Nephron (organoid): Measurements from ENCODE around the gene TBL1XR1.
A peak's percentile ranks its signal among the peaks of the same experiment; 100 is the strongest.

Source experiments
- H3K27ac Mint-ChIP-seq, 3 experiments: 2 replicates each; pipeline ENCODE4 v1.8.0; 2020; ENCODE audit warnings: mixed read lengths in 3 of 3, mild to moderate bottlenecking in 2 of 3, moderate library complexity in 1 of 3
- H3K27me3 Mint-ChIP-seq: 2 replicates; pipeline ENCODE4 v1.8.0; 2021; ENCODE audit warnings: low read depth, mild to moderate bottlenecking, moderate library complexity, mixed read lengths
- H3K36me3 Mint-ChIP-seq: 2 replicates; pipeline ENCODE4 v1.8.0; 2020; ENCODE audit warnings: low read depth, mixed read lengths
- H3K4me1 Mint-ChIP-seq: 2 replicates; pipeline ENCODE4 v1.8.0; 2020; ENCODE audit warnings: mixed read lengths
- H3K4me3 Mint-ChIP-seq, 3 experiments: 2 replicates each; pipeline ENCODE4 v1.8.0; 2020; ENCODE audit warnings: mild to moderate bottlenecking in 3 of 3, mixed read lengths in 3 of 3, moderate library complexity in 2 of 3
- H3K9me3 Mint-ChIP-seq: 2 replicates; pipeline ENCODE4 v1.8.0; 2020; ENCODE audit warnings: mixed read lengths
- CTCF ChIP-seq, 3 experiments: fragments of 200-600 bp; sonication (generic); IDR thresholded peaks; one replicate each; pipeline ENCODE4 v1.5.0; 2021; ENCODE audit warnings: antibody characterized with exemption in 3 of 3; ENCODE audit not compliant: unreplicated experiment in 3 of 3

Gene TBL1XR1

DNA sequence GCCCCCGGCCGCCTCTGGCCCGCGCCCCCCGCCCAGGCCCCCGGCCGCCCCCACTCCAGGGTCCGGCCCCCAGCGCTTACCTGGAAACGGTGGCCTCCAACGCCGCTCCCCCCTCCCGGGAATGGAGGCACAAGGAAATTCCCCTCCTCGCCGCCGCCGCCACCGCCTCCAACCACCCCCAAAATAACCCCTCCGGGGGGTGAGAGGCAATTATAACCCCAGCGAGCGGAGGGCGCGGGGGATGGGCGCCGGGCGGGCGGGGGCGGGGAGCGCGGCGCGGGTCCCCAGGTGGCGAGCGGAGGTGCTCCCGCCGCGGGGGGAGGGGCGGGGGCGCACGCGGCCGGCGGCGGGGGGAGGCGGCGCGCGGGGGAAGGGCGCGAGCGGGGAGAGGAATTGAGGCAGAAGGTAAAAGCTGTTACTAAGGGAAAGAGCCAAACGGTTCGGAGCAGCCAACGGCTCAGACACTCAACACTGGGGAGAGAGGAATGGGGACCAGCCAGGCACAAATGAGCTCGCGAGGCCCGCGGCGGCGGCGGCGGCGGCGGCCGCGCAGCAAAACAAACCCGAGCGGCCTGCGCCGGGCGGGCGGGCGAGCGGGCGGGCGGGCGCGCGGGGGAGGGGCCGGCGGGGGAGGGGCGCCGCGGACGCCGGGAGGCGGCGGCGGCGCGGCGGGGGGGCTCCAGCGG, at the start of gene TBL1XR1:
Gene TBL1XR1, minus strand, starts transcription at position 442 of the 686 bp plus-strand sequence. CDS start 132,505 bp downstream, outside the sequence.
- TF ChIP-seq CTCF (IDR thresholded peaks at IDR 0.05; ENCODE audit: unreplicated experiment in 3 of 3) = no peak
- Mint-ChIP-seq H3K36me3 (peaks cover 16% of the 10 kb centered on the region), H3K4me1 (peaks cover 41% of the 10 kb centered on the region), H3K4me3 (peak within 1 kb of the TSS; percentile 99 to 100 (median 99)), H3K27me3 (no peaks in the 10 kb centered on the region), H3K9me3 (no peaks in the 10 kb centered on the region), H3K27ac (peak within 1 kb of the TSS; percentile 98 to 100 (median 100))

GRCh38 chr3:177245250-177245649, 48.0 kb upstream of the TBL1XR1 start:
- no peak overlapping the region for H3K4me3 Mint-ChIP-seq
- H3K27ac Mint-ChIP-seq = no peak overlapping the region
- TF ChIP-seq CTCF (IDR thresholded peaks at IDR 0.05; ENCODE audit: unreplicated experiment in 3 of 3) = no peak
- peaks cover 9% of the 10 kb centered on the region for H3K4me1 Mint-ChIP-seq
- H3K36me3 Mint-ChIP-seq = peaks cover 7% of the 10 kb centered on the region
- H3K9me3 Mint-ChIP-seq = peaks cover 3% of the 10 kb centered on the region
- no peaks in the 10 kb centered on the region for H3K27me3 Mint-ChIP-seq

DNA sequence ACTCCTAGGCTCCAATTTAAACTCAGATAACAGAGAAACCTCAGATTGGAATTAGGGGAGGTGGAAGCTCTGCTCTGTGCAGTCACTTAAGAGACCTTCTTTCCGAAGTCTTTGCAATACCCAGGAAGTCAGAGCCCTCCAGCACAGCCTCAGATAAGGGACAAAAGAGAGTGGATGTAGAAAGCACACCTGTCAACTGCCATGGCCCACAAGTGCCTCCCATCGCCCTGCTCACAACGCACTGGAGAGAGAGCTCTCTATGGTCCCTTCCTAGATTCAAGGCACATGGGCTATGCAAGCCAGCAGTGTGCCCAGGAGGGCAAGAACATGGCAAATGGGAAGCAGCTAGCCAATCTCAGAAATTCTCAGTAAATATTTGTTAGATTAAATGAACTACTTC, 47.3 kb upstream of the TBL1XR1 start:
- H3K4me1 Mint-ChIP-seq = peaks cover 5% of the 10 kb centered on the region
- peaks cover 3% of the 10 kb centered on the region for H3K9me3 Mint-ChIP-seq
- no peaks in the 10 kb centered on the region for H3K27me3 Mint-ChIP-seq
- no peak overlapping the region for H3K27ac Mint-ChIP-seq
- TF ChIP-seq CTCF (IDR thresholded peaks at IDR 0.05; ENCODE audit: unreplicated experiment in 3 of 3) = no peak
- H3K36me3 Mint-ChIP-seq = peaks cover 7% of the 10 kb centered on the region
- no peak overlapping the region for H3K4me3 Mint-ChIP-seq

- Mint-ChIP-seq H3K4me3 (no peak overlapping the region), H3K4me1 (no peaks in the 10 kb centered on the region), H3K9me3 (peaks cover 4% of the 10 kb centered on the region), H3K36me3 (no peaks in the 10 kb centered on the region), H3K27me3 (no peaks in the 10 kb centered on the region), H3K27ac (no peak overlapping the region)
- TF ChIP-seq CTCF (IDR thresholded peaks at IDR 0.05; ENCODE audit: unreplicated experiment in 3 of 3) = no peak
Observed at GRCh38 chr3:177238686-177239216, 41.5 kb upstream of the TBL1XR1 start.

- Mint-ChIP-seq H3K4me3 (no peak overlapping the region), H3K36me3 (no peaks in the 10 kb centered on the region), H3K27me3 (no peaks in the 10 kb centered on the region), H3K27ac (no peak overlapping the region), H3K9me3 (peaks cover 4% of the 10 kb centered on the region), H3K4me1 (no peaks in the 10 kb centered on the region)
- no peak for TF ChIP-seq CTCF (IDR thresholded peaks at IDR 0.05; ENCODE audit: unreplicated experiment in 3 of 3)
Observed at GRCh38 chr3:177237206-177237605, 39.9 kb upstream of the TBL1XR1 start.

- no peak overlapping the region for H3K4me3 Mint-ChIP-seq
- no peaks in the 10 kb centered on the region for H3K36me3 Mint-ChIP-seq
- no peaks in the 10 kb centered on the region for H3K4me1 Mint-ChIP-seq
- TF ChIP-seq CTCF (IDR thresholded peaks at IDR 0.05; ENCODE audit: unreplicated experiment in 3 of 3) = no peak
- H3K27ac Mint-ChIP-seq = no peak overlapping the region
- peaks cover 4% of the 10 kb centered on the region for H3K9me3 Mint-ChIP-seq
- no peaks in the 10 kb centered on the region for H3K27me3 Mint-ChIP-seq
Observed at GRCh38 chr3:177236704-177237103, 39.4 kb upstream of the TBL1XR1 start.
